ENCODE results near the gene NSL1.

GRCh38 chr1:212759683-212760082 lies 31.9 kb downstream of the NSL1 start:
- TF ChIP-seq, protein P1, sequence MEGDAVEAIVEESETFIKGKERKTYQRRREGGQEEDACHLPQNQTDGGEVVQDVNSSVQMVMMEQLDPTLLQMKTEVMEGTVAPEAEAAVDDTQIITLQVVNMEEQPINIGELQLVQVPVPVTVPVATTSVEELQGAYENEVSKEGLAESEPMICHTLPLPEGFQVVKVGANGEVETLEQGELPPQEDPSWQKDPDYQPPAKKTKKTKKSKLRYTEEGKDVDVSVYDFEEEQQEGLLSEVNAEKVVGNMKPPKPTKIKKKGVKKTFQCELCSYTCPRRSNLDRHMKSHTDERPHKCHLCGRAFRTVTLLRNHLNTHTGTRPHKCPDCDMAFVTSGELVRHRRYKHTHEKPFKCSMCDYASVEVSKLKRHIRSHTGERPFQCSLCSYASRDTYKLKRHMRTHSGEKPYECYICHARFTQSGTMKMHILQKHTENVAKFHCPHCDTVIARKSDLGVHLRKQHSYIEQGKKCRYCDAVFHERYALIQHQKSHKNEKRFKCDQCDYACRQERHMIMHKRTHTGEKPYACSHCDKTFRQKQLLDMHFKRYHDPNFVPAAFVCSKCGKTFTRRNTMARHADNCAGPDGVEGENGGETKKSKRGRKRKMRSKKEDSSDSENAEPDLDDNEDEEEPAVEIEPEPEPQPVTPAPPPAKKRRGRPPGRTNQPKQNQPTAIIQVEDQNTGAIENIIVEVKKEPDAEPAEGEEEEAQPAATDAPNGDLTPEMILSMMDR (IDR thresholded peaks at IDR 0.05) = no peak
- TF ChIP-seq POLR2A (IDR thresholded peaks at IDR 0.05) = no peak
